Progenitor cell of endocrine pancreas (in vitro differentiated cells): Measurements from ENCODE around the gene RHOA. TPM values are rescaled to one million over a fixed set of nuclear protein-coding genes. Genes with fewer than 3 reads are reported as not detected.
"Not testable (repeated sequence)": the region's sequence is repeated elsewhere in the genome, so short reads cannot be mapped to it uniquely, and the experiment has no call there.

Experiments
- DNase-seq: peaks from one replicate; pipeline ENCODE4 v3.0.0; 2021; ENCODE audit warnings: low spot score; ENCODE audit not compliant: unreplicated experiment
- H3K27ac Mint-ChIP-seq: 2 replicates; pipeline ENCODE4 v1.8.0; 2021; ENCODE audit warnings: mild to moderate bottlenecking, moderate library complexity, mixed read lengths
- H3K27me3 Mint-ChIP-seq: 2 replicates; pipeline ENCODE4 v1.8.0; 2021; ENCODE audit warnings: mixed read lengths
- H3K36me3 Mint-ChIP-seq: 2 replicates; pipeline ENCODE4 v1.8.0; 2022; ENCODE audit warnings: mixed read lengths; ENCODE audit not compliant: insufficient read depth
- H3K4me1 Mint-ChIP-seq: 2 replicates; pipeline ENCODE4 v1.8.0; 2021; ENCODE audit warnings: low read depth, mixed read lengths
- H3K4me3 Mint-ChIP-seq: 2 replicates; pipeline ENCODE4 v1.8.0; 2021; ENCODE audit warnings: low read depth, mild to moderate bottlenecking, moderate library complexity, mixed read lengths
- H3K9me3 Mint-ChIP-seq: 2 replicates; pipeline ENCODE4 v1.8.0; 2021; ENCODE audit warnings: low read depth, mixed read lengths
- CTCF ChIP-seq: fragments of 200-600 bp; sonication (generic); IDR thresholded peaks from one replicate; pipeline ENCODE4 v1.5.0; 2021; ENCODE audit warnings: antibody characterized with exemption, mild to moderate bottlenecking; ENCODE audit not compliant: unreplicated experiment
- total RNA-seq: library from RNA; stranded (reverse); gene quantifications from 2 replicates; pipeline ENCODE4 v1.2.1, GENCODE V29; 2021

Gene RHOA
- total RNA-seq, 1 donor from 2014 or later, result 301 TPM

GRCh38 chr3:49352281-49352680 is 59.5 kb downstream of the RHOA start:
- no peak overlapping the region for H3K4me3 Mint-ChIP-seq

GRCh38 chr3:49351521-49352011 is 60.2 kb downstream of the RHOA start:
- Mint-ChIP-seq H3K4me1 (peaks cover 9% of the 10 kb centered on the region), H3K27ac (peak overlapping the region; percentile 2), H3K36me3 (peaks cover 8% of the 10 kb centered on the region), H3K4me3 (no peak overlapping the region), H3K27me3 (no peaks in the 10 kb centered on the region), H3K9me3 (no peaks in the 10 kb centered on the region)
- no peak for TF ChIP-seq CTCF
- DNase-seq, result no peak

More at GRCh38 chr3:49352281-49352680, 59.5 kb downstream of the RHOA start:
- TF ChIP-seq CTCF, result no peak
- peaks cover 8% of the 10 kb centered on the region for H3K36me3 Mint-ChIP-seq
- DNase-seq, result no peak
- no peak overlapping the region for H3K27ac Mint-ChIP-seq
- H3K4me1 Mint-ChIP-seq, result peaks cover 9% of the 10 kb centered on the region
- no peaks in the 10 kb centered on the region for H3K9me3 Mint-ChIP-seq
- H3K27me3 Mint-ChIP-seq, result no peaks in the 10 kb centered on the region

DNA sequence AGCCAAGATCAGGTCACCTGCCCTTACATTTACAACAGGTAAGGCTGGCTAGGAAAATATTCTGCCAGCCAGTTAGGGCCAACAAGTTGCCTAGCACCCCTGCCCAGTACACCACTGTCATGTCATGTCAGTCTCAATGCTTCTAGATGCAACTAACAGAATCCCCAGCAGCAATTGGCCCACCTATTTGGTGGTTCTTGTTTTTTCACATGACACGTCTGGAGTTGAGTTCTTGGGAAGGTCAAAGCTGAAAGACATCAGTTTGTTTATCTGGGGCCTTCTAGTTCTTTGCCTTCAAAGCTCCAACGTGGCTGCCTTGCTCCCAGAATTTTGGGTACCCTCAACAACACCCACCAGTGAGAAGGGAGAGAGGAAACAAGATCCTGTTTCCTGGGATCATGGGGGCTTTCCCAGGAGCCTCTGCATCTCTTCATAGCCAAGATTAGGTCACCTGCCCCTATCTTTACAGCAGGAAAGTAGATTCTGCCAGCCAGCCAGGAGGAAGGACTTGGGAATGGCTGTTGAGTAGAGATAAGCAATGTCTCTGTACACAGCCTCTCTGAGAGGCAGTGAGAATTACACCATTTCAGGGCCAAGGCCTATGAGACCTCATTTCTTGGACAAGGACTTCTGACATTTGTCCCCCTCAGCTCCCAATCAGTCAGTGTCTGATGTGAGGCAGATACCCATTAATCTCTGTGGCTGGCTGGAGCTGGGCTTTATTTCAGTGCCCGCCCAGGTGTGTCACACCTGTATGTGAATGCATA is 62.2 kb downstream of the RHOA start:
- Mint-ChIP-seq H3K27me3 (no peaks in the 10 kb centered on the region), H3K36me3 (peaks cover 2% of the 10 kb centered on the region), H3K4me1 (peaks cover 3% of the 10 kb centered on the region), H3K27ac (no peak overlapping the region), H3K4me3 (no peak overlapping the region), H3K9me3 (no peaks in the 10 kb centered on the region)
- no peak for TF ChIP-seq CTCF
- no peak for DNase-seq

GRCh38 chr3:49348361-49348760 is 63.4 kb downstream of the RHOA start:
- H3K4me3 Mint-ChIP-seq, H3K4me1 Mint-ChIP-seq, DNase-seq, H3K27me3 Mint-ChIP-seq, H3K9me3 Mint-ChIP-seq, H3K36me3 Mint-ChIP-seq, H3K27ac Mint-ChIP-seq: not testable (repeated sequence)

GRCh38 chr3:49346797-49347251 is 65.0 kb downstream of the RHOA start:
- DNase-seq, result no peak
- Mint-ChIP-seq H3K4me1 (peaks cover 3% of the 10 kb centered on the region), H3K27ac (no peak overlapping the region), H3K4me3 (no peak overlapping the region), H3K36me3 (no peaks in the 10 kb centered on the region), H3K27me3 (no peaks in the 10 kb centered on the region), H3K9me3 (no peaks in the 10 kb centered on the region)
- no peak for TF ChIP-seq CTCF

DNA sequence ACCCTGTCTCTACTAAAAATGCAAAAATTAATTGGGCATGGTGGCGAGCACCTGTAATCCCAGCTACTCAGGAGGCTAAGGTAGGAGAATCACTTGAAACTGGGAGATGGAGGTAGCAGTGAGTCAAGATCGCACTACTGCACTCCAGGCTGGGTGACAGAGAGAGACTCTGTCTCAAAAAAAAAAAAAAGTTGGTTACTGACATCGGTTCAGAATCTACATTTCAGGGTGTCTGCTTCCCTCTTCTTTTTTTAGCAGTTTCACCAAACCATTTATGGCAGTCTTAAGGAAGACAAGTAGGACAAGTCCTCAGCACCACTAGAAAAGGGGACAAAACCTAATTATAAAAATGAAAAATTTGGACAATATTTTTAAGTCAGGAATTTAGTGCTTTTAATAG is 68.6 kb downstream of the RHOA start:
- H3K4me1 Mint-ChIP-seq, result peaks cover 17% of the 10 kb centered on the region
- no peaks in the 10 kb centered on the region for H3K27me3 Mint-ChIP-seq
- H3K9me3 Mint-ChIP-seq, result no peaks in the 10 kb centered on the region
- H3K36me3 Mint-ChIP-seq, result no peaks in the 10 kb centered on the region
- TF ChIP-seq CTCF, result no peak
- no peak overlapping the region for H3K4me3 Mint-ChIP-seq
- no peak for DNase-seq
- no peak overlapping the region for H3K27ac Mint-ChIP-seq
